NB4 (cell line): Measurements from ENCODE around the gene GPR137B.

Experiments
- POLR2A ChIP-seq: IDR thresholded peaks from 2 replicates; pipeline ENCODE4 v1.6.1; 2011; ENCODE audit warnings: mild to moderate bottlenecking; ENCODE audit not compliant: insufficient read length; ENCODE audit errors: extremely low read depth
- TF ChIP-seq, protein P1 (sequence below): IDR thresholded peaks from one replicate; pipeline ENCODE4 v1.5.1; 2012; ENCODE audit warnings: low read depth, low read length
- TF ChIP-seq, protein P2 (sequence below): IDR thresholded peaks from 2 replicates; pipeline ENCODE4 v1.6.1; 2011; ENCODE audit warnings: low read depth, low read length

DNA sequence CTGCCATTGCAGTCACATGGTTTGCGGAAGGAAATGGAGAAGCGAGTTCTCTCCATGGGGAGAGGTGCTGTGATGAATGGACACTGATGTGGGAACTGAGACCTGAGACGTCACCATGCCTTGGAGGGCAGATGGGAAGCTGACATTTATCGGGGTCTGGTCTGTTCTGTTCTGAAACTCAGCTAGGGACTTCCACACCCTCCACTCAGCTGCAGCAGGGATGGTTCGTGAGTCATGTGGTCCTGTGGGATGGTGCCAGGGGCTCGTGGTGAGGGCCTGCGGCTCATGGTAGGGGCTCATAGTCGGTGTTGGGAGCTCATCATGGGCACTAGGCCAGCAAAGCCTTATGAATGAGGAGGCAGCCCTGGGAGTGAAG is 6.1 kb downstream of the GPR137B start:
- TF ChIP-seq POLR2A, result no peak
- TF ChIP-seq, protein P1, sequence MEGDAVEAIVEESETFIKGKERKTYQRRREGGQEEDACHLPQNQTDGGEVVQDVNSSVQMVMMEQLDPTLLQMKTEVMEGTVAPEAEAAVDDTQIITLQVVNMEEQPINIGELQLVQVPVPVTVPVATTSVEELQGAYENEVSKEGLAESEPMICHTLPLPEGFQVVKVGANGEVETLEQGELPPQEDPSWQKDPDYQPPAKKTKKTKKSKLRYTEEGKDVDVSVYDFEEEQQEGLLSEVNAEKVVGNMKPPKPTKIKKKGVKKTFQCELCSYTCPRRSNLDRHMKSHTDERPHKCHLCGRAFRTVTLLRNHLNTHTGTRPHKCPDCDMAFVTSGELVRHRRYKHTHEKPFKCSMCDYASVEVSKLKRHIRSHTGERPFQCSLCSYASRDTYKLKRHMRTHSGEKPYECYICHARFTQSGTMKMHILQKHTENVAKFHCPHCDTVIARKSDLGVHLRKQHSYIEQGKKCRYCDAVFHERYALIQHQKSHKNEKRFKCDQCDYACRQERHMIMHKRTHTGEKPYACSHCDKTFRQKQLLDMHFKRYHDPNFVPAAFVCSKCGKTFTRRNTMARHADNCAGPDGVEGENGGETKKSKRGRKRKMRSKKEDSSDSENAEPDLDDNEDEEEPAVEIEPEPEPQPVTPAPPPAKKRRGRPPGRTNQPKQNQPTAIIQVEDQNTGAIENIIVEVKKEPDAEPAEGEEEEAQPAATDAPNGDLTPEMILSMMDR, result no peak
- TF ChIP-seq, protein P2, sequence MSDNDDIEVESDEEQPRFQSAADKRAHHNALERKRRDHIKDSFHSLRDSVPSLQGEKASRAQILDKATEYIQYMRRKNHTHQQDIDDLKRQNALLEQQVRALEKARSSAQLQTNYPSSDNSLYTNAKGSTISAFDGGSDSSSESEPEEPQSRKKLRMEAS, result no peak
